GM21381 (cell line): ENCODE data around the gene OR1J1.

Experiments
- ATAC-seq: cut with Tn5 transposase; IDR thresholded peaks from one replicate; pipeline ENCODE4 v1.9.1; 2021; ENCODE audit warnings: mild to moderate bottlenecking, moderate library complexity; ENCODE audit not compliant: unreplicated experiment

OR1J1 gene

GRCh38 chr9:122445155-122445749 is 32.5 kb downstream of the OR1J1 start:
- ATAC-seq, result no peak

DNA sequence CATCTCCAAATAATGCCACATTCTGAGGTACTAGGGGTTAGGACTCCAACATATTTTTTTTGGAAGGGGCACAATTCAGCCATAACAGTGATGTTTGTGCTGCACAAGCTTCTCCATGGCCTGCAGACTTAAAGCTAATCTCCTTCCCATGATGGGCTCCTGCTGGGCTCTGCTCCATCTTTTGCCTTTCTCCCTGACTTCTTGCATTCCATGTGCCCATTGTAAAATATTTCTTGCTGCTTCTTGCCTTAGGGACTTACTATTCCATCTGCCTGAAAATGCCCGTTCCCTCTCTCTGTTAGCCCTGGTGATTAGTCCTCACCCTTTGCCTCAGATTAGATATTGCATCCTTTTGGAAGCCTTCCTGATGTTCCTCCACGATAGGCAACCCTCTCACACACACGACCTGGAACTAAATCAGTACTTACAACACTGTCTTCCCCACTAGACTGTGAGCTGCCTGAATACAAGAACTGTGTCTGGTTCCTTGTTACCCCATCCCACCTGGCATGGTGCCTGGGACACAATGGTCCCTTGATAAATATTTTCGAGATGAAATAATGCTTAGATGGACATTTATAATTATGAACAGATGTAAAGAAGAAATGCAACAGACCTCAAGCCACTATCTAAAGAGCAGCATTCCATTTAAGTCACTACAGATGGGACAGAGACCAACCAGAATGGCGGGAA is 33.5 kb downstream of the OR1J1 start:
- no peak for ATAC-seq

DNA sequence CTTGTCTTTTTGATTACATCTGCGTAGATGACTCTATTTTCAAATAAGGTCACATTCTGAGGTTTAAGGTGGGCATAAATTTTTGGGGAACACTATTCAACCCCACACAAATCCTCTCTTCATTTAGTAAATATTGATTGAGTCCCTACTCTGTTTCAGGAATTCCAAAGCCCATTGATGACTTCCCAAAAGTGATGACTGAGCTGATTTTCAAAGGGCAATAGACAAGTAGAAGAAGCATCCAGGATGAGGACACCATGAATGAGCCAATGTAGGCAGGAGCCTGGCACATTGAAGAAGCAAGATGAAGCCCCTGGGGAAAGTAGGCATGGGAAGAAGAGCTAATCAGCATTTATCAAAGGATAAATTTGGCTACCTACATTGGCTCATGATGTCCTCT is 35.2 kb downstream of the OR1J1 start:
- ATAC-seq, result no peak
